ENCODE results near the gene TAF10.

Gene TAF10

DNA sequence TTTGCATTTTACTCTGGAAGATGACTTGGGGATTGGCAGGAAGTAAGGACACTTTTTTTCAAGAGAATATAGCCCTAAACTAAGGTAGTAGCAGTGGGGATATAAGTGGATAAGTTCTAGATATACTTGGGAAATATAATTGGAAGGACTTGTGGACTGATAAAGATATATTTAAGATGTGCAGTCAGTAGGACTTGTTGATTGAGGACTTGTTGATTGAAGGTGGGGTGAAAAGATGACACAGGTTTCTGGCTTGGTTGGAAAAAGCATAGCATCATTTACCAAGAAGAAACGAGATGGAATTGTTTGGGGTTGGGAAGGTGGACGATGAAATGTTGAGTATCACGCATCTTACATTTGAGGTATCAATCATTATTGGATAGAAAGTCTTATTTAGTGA lies 1.5 kb upstream of the TAF10 start:
- H3K4me3 ChIP-seq (ENCODE audit: low read depth, low read length): no peak overlapping the region
- TF ChIP-seq, protein P1, sequence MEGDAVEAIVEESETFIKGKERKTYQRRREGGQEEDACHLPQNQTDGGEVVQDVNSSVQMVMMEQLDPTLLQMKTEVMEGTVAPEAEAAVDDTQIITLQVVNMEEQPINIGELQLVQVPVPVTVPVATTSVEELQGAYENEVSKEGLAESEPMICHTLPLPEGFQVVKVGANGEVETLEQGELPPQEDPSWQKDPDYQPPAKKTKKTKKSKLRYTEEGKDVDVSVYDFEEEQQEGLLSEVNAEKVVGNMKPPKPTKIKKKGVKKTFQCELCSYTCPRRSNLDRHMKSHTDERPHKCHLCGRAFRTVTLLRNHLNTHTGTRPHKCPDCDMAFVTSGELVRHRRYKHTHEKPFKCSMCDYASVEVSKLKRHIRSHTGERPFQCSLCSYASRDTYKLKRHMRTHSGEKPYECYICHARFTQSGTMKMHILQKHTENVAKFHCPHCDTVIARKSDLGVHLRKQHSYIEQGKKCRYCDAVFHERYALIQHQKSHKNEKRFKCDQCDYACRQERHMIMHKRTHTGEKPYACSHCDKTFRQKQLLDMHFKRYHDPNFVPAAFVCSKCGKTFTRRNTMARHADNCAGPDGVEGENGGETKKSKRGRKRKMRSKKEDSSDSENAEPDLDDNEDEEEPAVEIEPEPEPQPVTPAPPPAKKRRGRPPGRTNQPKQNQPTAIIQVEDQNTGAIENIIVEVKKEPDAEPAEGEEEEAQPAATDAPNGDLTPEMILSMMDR (IDR thresholded peaks at IDR 0.05; ENCODE audit: low read depth, low read length): no peak

DNA sequence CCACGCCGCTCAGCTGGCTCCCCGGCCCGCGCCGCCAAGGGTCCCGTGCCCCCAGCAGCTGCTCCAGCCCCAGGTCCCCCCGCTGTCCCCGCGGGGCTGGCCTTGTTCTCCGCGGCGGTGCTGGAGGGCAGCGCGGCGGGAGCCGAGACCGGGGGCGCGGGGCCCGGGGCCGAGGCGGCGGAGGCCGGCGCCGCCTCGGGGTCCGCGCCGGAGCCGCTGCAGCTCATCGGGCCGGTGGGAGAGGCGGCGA lies 128 bp downstream of the TAF10 start:
- TF ChIP-seq, protein P1 (IDR thresholded peaks at IDR 0.05; ENCODE audit: low read depth, low read length): no peak
- peak overlapping the region; percentile 78 for H3K4me3 ChIP-seq (ENCODE audit: low read depth, low read length)

DNA sequence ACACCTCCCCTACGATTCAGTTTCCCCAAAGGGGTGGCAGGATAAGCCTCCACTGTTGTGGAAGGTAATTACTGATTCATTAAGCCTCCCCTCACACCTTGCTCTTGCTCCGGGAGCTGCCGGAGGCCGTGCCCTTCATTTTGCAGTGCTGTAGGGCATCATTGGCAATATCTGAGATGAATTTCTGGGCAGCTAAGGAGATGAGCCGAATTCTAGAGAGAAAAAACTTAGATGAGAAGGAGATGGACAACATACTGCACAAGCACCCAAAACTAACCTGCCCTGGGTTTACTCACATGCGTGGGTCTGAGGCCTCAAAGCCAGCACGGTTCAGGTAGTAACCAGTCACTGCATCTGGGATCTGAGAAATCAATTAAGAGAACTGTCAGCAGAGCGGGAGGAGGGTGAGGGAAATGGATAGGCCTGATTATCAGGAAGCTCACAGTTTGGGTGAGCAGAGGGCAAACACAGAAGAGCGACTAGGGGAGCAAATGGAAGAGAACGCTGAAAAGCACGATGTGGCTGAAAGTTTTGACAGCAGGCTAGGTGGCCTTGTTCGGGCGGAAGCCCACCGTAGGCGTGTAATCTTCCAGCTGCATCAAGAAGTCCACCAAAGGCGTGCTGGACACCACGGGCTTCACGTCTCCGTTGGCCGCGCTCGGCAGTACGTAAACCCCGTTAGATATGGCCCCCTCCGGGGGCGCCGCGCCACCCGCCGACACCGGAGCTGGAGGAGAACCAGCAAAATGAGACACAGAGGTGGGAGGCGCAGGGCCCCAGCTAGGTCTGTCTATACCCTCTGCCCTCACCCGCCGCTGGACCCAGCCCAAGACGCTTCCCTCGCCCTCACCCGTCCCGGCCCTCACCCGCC lies 689 bp downstream of the TAF10 start:
- H3K4me3 ChIP-seq (ENCODE audit: low read depth, low read length): peak overlapping the region; percentile 78
- TF ChIP-seq, protein P1 (IDR thresholded peaks at IDR 0.05; ENCODE audit: low read depth, low read length): no peak

DNA sequence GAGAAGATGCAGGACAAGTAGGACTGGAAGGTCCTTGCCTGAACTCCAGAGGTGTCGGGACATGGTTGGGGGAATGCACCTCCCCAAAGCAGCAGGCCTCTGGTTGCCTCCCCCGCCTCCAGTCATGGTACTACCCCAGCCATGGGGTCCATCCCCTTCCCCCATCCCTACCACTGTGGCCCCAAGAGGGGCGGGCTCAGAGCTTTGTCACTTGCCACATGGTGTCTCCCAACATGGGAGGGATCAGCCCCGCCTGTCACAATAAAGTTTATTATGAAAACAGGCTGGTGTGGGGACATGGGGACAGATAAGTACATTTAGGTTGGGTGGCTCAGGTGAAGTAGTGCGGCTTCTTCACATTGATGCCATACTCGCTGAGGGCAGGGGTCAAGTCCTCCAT lies 1.4 kb downstream of the TAF10 start:
- peak overlapping the region; percentile 78; the same call in 1 of the 2 replicates for H3K4me3 ChIP-seq (ENCODE audit: low read depth, low read length)
- TF ChIP-seq, protein P1 (IDR thresholded peaks at IDR 0.05; ENCODE audit: low read depth, low read length): no peak

DNA sequence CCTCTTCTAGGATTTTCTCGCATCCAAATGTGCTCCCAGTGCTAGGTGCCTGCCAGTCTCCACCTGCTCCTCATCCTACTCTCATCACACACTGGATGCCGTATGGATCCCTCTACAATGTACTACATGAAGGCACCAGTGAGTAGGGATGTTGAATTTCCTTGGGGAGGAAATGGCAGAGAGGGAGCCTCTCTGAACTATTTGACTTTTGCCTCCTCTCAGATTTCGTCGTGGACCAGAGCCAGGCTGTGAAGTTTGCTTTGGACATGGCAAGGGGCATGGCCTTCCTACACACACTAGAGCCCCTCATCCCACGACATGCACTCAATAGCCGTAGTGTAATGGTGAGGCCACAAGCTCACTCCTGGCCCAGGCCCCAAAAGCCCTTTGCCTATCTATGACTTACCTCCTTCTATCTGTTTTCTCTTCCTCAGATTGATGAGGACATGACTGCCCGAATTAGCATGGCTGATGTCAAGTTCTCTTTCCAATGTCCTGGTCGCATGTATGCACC lies 2.5 kb downstream of the TAF10 start:
- TF ChIP-seq, protein P1 (IDR thresholded peaks at IDR 0.05; ENCODE audit: low read depth, low read length): no peak
- H3K4me3 ChIP-seq (ENCODE audit: low read depth, low read length): no peak overlapping the region

DNA sequence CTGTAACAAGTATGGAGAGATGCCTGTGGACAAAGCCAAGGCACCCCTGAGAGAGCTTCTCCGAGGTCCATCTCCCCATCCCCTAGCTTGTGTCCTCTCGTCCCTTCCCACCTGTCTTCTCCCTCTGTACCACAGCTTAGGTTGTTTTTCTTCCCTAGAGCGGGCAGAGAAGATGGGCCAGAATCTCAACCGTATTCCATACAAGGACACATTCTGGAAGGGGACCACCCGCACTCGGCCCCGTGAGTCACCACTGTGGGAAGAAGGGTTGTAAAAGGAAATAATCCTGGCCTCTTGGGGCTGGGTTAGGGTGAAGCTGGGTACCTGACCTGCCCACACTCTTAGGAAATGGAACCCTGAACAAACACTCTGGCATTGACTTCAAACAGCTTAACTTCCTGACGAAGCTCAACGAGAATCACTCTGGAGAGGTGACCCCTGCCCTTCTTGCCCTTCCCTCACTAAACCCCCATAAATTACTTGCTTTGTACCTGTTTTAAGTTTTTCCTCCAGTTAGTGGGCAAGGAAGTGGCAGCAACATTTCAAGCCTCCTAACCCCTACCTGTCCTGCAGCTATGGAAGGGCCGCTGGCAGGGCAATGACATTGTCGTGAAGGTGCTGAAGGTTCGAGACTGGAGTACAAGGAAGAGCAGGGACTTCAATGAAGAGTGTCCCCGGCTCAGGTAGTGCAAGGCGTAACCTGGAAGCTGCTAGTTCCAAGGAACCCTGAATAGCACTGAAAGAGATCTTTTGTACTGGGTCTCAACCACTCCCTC lies 3.1 kb downstream of the TAF10 start:
- no peak overlapping the region for H3K4me3 ChIP-seq (ENCODE audit: low read depth, low read length)
- TF ChIP-seq, protein P1 (IDR thresholded peaks at IDR 0.05; ENCODE audit: low read depth, low read length): no peak

DNA sequence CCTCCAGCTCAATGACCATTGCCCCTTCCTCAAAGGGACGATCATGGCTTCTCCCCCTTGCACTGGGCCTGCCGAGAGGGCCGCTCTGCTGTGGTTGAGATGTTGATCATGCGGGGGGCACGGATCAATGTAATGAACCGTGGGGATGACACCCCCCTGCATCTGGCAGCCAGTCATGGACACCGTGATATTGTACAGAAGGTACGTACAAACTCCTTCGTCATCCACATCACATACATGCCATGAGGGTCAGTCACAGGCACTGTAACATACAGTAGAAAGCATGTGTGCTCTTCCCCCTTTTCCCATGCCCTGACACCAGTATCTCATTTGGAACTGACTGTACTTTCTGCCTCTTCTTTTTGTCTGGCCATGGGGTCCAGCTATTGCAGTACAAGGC lies 4.0 kb downstream of the TAF10 start:
- TF ChIP-seq, protein P1 (IDR thresholded peaks at IDR 0.05; ENCODE audit: low read depth, low read length): no peak
- no peak overlapping the region for H3K4me3 ChIP-seq (ENCODE audit: low read depth, low read length)
